Measurements from ENCODE around the gene CD40LG.

GRCh38 chrX:136598631-136599030, 49.3 kb upstream of the CD40LG start:
- TF ChIP-seq CTCF (IDR thresholded peaks at IDR 0.05) (no peak), EZH2 (IDR thresholded peaks at IDR 0.05; ENCODE audit: borderline replicate concordance, insufficient read depth, low read depth, low read length, poor library complexity, severe bottlenecking) (no peak)
